HG03175 (cell line): ENCODE data around the gene IQGAP2.
"Not testable (repeated sequence)": the region's sequence is repeated elsewhere in the genome, so short reads cannot be mapped to it uniquely, and the experiment has no call there.

ENCODE experiments used
- ATAC-seq: cut with Tn5 transposase; IDR thresholded peaks from one replicate; pipeline ENCODE4 v1.9.1; 2021; ENCODE audit warnings: mild to moderate bottlenecking, moderate library complexity; ENCODE audit not compliant: unreplicated experiment

Gene IQGAP2

GRCh38 chr5:76402886-76403765 is at the start of gene IQGAP2:
Gene IQGAP2 (plus strand): TSS chr5:76403285. CDS start chr5:76403546, 261 bp downstream.
- ATAC-seq: peak; percentile 56

- ATAC-seq: no peak
Observed at GRCh38 chr5:76356887-76357286, 46.2 kb upstream of the IQGAP2 start.

GRCh38 chr5:76363352-76364225 is 39.5 kb upstream of the IQGAP2 start:
- ATAC-seq: no peak

GRCh38 chr5:76364226-76364589 is 38.9 kb upstream of the IQGAP2 start:
- no peak for ATAC-seq

GRCh38 chr5:76365561-76365960 is 37.5 kb upstream of the IQGAP2 start:
- ATAC-seq: no peak

GRCh38 chr5:76366596-76366995 is 36.5 kb upstream of the IQGAP2 start:
- ATAC-seq: no peak

- no peak for ATAC-seq
Observed at GRCh38 chr5:76367623-76368371, 35.3 kb upstream of the IQGAP2 start.

- no peak for ATAC-seq
Observed at GRCh38 chr5:76368941-76369340, 34.1 kb upstream of the IQGAP2 start.

GRCh38 chr5:76369668-76370067 is 33.4 kb upstream of the IQGAP2 start:
- not testable (repeated sequence) for ATAC-seq

GRCh38 chr5:76371960-76372322 is 31.1 kb upstream of the IQGAP2 start:
- no peak for ATAC-seq

GRCh38 chr5:76372323-76373054 is 30.6 kb upstream of the IQGAP2 start:
- ATAC-seq: no peak

GRCh38 chr5:76376148-76376865 is 26.8 kb upstream of the IQGAP2 start:
- ATAC-seq: no peak

GRCh38 chr5:76376866-76377230 is 26.2 kb upstream of the IQGAP2 start:
- ATAC-seq: no peak

GRCh38 chr5:76378355-76378754 is 24.7 kb upstream of the IQGAP2 start:
- ATAC-seq: no peak

- no peak for ATAC-seq
Observed at GRCh38 chr5:76379316-76379715, 23.8 kb upstream of the IQGAP2 start.

- no peak for ATAC-seq
Observed at GRCh38 chr5:76379855-76380254, 23.2 kb upstream of the IQGAP2 start.

- ATAC-seq: no peak
Observed at GRCh38 chr5:76380346-76381066, 22.6 kb upstream of the IQGAP2 start.

- ATAC-seq: no peak
Observed at GRCh38 chr5:76383126-76383832, 19.8 kb upstream of the IQGAP2 start.

- ATAC-seq: no peak
Observed at GRCh38 chr5:76384189-76384588, 18.9 kb upstream of the IQGAP2 start.
